ENCODE data around the gene DNAH1. TPM values are rescaled to one million over a fixed set of nuclear protein-coding genes. Genes with fewer than 3 reads are reported as not detected.

Gene DNAH1
- total and polyA plus RNA-seq, 2 experiments from 2014 or later = 0.81 to 1.8 TPM

DNA sequence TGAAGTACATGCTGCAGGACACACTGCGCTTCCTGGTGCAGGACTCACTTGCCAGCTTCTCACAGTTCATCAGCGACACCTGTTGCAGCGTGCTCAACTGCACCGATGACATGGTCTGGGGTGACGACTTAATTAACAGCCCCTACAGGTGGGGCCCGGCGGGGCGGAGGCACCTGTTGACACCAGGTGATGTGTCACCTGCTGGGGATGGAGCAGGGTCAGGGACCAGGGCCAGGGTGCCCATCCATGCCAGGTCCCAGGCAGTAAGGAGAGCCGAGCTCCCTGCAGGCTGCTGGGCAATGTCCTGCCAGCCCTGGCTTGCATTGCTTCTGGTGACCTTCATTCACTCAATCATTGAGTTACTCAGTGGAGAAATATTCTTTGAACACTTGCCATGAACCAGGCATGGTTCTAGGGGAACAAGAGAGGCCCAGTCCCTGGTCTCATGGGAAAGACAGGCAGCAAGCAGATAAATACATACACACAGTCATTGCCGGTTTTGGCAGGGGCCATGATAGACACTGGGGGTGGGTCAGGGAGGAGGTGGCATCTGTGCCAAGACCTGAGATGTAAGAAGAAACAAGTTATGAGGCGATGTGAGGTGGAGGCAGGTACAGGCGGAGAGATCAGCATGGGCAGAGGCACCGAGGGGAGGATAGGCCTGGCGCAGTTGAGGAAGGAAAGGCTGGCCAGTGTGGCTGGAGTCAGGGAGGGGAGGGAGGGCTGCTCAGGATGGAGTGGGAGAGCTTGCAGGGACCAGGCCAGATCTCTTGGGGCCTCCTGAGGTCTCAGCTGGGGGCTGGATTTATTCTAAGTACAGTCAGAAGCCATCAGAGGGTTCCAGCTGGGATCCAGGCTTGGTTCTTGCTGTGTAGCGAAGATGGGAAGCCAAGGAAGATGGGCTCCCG is 30.8 kb downstream of the DNAH1 start:
- peaks cover 12% of the 10 kb centered on the region for H3K27me3 Mint-ChIP-seq (ENCODE audit: insufficient read depth, low read depth, poor library complexity)
- Histone ChIP-seq H4K20me1 (replicated peaks; ENCODE audit: insufficient read depth) (no peaks in the 10 kb centered on the region), H3K4me3 (no peak overlapping the region), H3K27me3 (ENCODE audit: insufficient read depth) (no peaks in the 10 kb centered on the region), H3K36me3 (ENCODE audit: insufficient read depth) (no peaks in the 10 kb centered on the region), H2AFZ (no peak overlapping the region), H3K4me1 (ENCODE audit: insufficient read depth) (no peaks in the 10 kb centered on the region), H3K27ac (ENCODE audit: low read depth) (no peak overlapping the region), H3K79me2 (replicated peaks; ENCODE audit: insufficient read depth) (no peaks in the 10 kb centered on the region), H3K4me2 (no peak overlapping the region), H3F3A (replicated peaks; ENCODE audit: low read depth) (no peaks in the 10 kb centered on the region), H3K9me2 (ENCODE audit: insufficient read depth) (no peaks in the 10 kb centered on the region)
- TF ChIP-seq, protein P1, sequence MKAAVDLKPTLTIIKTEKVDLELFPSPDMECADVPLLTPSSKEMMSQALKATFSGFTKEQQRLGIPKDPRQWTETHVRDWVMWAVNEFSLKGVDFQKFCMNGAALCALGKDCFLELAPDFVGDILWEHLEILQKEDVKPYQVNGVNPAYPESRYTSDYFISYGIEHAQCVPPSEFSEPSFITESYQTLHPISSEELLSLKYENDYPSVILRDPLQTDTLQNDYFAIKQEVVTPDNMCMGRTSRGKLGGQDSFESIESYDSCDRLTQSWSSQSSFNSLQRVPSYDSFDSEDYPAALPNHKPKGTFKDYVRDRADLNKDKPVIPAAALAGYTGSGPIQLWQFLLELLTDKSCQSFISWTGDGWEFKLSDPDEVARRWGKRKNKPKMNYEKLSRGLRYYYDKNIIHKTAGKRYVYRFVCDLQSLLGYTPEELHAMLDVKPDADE (IDR thresholded peaks at IDR 0.05) = no peak
- TF ChIP-seq, protein P2, sequence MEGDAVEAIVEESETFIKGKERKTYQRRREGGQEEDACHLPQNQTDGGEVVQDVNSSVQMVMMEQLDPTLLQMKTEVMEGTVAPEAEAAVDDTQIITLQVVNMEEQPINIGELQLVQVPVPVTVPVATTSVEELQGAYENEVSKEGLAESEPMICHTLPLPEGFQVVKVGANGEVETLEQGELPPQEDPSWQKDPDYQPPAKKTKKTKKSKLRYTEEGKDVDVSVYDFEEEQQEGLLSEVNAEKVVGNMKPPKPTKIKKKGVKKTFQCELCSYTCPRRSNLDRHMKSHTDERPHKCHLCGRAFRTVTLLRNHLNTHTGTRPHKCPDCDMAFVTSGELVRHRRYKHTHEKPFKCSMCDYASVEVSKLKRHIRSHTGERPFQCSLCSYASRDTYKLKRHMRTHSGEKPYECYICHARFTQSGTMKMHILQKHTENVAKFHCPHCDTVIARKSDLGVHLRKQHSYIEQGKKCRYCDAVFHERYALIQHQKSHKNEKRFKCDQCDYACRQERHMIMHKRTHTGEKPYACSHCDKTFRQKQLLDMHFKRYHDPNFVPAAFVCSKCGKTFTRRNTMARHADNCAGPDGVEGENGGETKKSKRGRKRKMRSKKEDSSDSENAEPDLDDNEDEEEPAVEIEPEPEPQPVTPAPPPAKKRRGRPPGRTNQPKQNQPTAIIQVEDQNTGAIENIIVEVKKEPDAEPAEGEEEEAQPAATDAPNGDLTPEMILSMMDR (conservative IDR thresholded peaks at IDR 0.05; ENCODE audit: low read depth in 2 of 2) = no peak
- TF ChIP-seq, protein P3, sequence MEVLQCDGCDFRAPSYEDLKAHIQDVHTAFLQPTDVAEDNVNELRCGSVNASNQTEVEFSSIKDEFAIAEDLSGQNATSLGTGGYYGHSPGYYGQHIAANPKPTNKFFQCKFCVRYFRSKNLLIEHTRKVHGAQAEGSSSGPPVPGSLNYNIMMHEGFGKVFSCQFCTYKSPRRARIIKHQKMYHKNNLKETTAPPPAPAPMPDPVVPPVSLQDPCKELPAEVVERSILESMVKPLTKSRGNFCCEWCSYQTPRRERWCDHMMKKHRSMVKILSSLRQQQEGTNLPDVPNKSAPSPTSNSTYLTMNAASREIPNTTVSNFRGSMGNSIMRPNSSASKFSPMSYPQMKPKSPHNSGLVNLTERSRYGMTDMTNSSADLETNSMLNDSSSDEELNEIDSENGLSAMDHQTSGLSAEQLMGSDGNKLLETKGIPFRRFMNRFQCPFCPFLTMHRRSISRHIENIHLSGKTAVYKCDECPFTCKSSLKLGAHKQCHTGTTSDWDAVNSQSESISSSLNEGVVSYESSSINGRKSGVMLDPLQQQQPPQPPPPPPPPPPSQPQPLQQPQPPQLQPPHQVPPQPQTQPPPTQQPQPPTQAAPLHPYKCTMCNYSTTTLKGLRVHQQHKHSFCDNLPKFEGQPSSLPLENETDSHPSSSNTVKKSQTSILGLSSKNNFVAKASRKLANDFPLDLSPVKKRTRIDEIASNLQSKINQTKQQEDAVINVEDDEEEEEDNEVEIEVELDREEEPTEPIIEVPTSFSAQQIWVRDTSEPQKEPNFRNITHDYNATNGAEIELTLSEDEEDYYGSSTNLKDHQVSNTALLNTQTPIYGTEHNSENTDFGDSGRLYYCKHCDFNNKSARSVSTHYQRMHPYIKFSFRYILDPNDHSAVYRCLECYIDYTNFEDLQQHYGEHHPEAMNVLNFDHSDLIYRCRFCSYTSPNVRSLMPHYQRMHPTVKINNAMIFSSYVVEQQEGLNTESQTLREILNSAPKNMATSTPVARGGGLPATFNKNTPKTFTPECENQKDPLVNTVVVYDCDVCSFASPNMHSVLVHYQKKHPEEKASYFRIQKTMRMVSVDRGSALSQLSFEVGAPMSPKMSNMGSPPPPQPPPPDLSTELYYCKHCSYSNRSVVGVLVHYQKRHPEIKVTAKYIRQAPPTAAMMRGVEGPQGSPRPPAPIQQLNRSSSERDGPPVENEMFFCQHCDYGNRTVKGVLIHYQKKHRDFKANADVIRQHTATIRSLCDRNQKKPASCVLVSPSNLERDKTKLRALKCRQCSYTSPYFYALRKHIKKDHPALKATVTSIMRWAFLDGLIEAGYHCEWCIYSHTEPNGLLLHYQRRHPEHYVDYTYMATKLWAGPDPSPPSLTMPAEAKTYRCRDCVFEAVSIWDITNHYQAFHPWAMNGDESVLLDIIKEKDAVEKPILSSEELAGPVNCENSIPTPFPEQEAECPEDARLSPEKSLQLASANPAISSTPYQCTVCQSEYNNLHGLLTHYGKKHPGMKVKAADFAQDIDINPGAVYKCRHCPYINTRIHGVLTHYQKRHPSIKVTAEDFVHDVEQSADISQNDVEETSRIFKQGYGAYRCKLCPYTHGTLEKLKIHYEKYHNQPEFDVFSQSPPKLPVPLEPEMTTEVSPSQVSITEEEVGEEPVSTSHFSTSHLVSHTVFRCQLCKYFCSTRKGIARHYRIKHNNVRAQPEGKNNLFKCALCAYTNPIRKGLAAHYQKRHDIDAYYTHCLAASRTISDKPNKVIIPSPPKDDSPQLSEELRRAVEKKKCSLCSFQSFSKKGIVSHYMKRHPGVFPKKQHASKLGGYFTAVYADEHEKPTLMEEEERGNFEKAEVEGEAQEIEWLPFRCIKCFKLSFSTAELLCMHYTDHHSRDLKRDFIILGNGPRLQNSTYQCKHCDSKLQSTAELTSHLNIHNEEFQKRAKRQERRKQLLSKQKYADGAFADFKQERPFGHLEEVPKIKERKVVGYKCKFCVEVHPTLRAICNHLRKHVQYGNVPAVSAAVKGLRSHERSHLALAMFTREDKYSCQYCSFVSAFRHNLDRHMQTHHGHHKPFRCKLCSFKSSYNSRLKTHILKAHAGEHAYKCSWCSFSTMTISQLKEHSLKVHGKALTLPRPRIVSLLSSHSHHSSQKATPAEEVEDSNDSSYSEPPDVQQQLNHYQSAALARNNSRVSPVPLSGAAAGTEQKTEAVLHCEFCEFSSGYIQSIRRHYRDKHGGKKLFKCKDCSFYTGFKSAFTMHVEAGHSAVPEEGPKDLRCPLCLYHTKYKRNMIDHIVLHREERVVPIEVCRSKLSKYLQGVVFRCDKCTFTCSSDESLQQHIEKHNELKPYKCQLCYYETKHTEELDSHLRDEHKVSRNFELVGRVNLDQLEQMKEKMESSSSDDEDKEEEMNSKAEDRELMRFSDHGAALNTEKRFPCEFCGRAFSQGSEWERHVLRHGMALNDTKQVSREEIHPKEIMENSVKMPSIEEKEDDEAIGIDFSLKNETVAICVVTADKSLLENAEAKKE (CRISPR knock-in tag; IDR thresholded peaks at IDR 0.05) = no peak
- TF ChIP-seq EZH2 (IDR thresholded peaks at IDR 0.05; ENCODE audit: low read depth, unreplicated experiment) (no peak), CREB1 (CRISPR knock-in tag; IDR thresholded peaks at IDR 0.05; ENCODE audit: low read depth) (no peak), POLR2AphosphoS5 (IDR thresholded peaks at IDR 0.05; ENCODE audit: low read depth) (no peak), JUNB (IDR thresholded peaks at IDR 0.05; ENCODE audit: unreplicated experiment) (no peak), STAT1 (IDR thresholded peaks at IDR 0.05; ENCODE audit: unreplicated experiment) (no peak), NANOG (IDR thresholded peaks at IDR 0.05; ENCODE audit: borderline replicate concordance) (no peak), EZH2phosphoT487 (IDR thresholded peaks at IDR 0.05; ENCODE audit: unreplicated experiment) (no peak), ZNF331 (CRISPR knock-in tag; IDR thresholded peaks at IDR 0.05; ENCODE audit: low read depth) (no peak), ZNF114 (CRISPR knock-in tag; IDR thresholded peaks at IDR 0.05) (no peak)
- TF ChIP-seq, protein P4, sequence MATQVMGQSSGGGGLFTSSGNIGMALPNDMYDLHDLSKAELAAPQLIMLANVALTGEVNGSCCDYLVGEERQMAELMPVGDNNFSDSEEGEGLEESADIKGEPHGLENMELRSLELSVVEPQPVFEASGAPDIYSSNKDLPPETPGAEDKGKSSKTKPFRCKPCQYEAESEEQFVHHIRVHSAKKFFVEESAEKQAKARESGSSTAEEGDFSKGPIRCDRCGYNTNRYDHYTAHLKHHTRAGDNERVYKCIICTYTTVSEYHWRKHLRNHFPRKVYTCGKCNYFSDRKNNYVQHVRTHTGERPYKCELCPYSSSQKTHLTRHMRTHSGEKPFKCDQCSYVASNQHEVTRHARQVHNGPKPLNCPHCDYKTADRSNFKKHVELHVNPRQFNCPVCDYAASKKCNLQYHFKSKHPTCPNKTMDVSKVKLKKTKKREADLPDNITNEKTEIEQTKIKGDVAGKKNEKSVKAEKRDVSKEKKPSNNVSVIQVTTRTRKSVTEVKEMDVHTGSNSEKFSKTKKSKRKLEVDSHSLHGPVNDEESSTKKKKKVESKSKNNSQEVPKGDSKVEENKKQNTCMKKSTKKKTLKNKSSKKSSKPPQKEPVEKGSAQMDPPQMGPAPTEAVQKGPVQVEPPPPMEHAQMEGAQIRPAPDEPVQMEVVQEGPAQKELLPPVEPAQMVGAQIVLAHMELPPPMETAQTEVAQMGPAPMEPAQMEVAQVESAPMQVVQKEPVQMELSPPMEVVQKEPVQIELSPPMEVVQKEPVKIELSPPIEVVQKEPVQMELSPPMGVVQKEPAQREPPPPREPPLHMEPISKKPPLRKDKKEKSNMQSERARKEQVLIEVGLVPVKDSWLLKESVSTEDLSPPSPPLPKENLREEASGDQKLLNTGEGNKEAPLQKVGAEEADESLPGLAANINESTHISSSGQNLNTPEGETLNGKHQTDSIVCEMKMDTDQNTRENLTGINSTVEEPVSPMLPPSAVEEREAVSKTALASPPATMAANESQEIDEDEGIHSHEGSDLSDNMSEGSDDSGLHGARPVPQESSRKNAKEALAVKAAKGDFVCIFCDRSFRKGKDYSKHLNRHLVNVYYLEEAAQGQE (IDR thresholded peaks at IDR 0.05; ENCODE audit: unreplicated experiment) = no peak
- no peak overlapping the region for H3K27ac Mint-ChIP-seq
- no peaks in the 10 kb centered on the region for H3K4me1 Mint-ChIP-seq
- H3K36me3 Mint-ChIP-seq (ENCODE audit: low read depth) = no peaks in the 10 kb centered on the region
- H3K9me3 Mint-ChIP-seq = no peaks in the 10 kb centered on the region
- DNase-seq (ENCODE audit: low spot score) (no peak), ATAC-seq (no peak)
- no peak overlapping the region for H3K4me3 Mint-ChIP-seq

Measured in GM23338 (cell line).